CD14-positive monocyte (primary cell): ENCODE data around the gene PLXNA1. TPM values are rescaled to one million over a fixed set of nuclear protein-coding genes. Genes with fewer than 3 reads are reported as not detected.

Source experiments
- DNase-seq, 3 donors: peaks; one replicate each; pipeline ENCODE4 v3.0.0-alpha.2; 2011 to 2022
- H2AFZ ChIP-seq: 2 replicates; pipeline ENCODE4 v1.6.0; 2012; ENCODE audit warnings: mild to moderate bottlenecking, low read depth, low read length, inconsistent platforms; ENCODE audit not compliant: insufficient read depth, poor library complexity, severe bottlenecking
- H3K27ac ChIP-seq, 2 donors: 1 replicate in 1 of 2; 2 replicates in 1 of 2; pipeline ENCODE4 v1.5.1; 2012 to 2013; ENCODE audit warnings: low read length in 2 of 2, control low read depth in 1 of 2, inconsistent platforms in 1 of 2, low read depth in 1 of 2, mild to moderate bottlenecking in 1 of 2
- H3K27me3 ChIP-seq, 2 donors: one replicate each; pipeline versions ENCODE4 v1.6.0 to v1.6.1; 2011 to 2013; ENCODE audit warnings: low read length in 2 of 2; ENCODE audit not compliant: control insufficient read depth in 2 of 2, insufficient read depth in 2 of 2
- H3K36me3 ChIP-seq, 2 donors: replicated peaks in 1 of 2; 1 replicate in 1 of 2; 2 replicates in 1 of 2; pipeline versions ENCODE4 v1.5.1 to v1.6.1; 2012 to 2013; ENCODE audit warnings: low read length in 2 of 2, control low read depth in 1 of 2, inconsistent platforms in 1 of 2, mild to moderate bottlenecking in 1 of 2; ENCODE audit not compliant: insufficient read depth in 2 of 2, control insufficient read depth in 1 of 2
- H3K4me1 ChIP-seq, 2 donors: 1 replicate in 1 of 2; 2 replicates in 1 of 2; pipeline versions ENCODE4 v1.5.1 to v1.6.1; 2012 to 2013; ENCODE audit warnings: low read length in 2 of 2, control low read depth in 1 of 2, inconsistent platforms in 1 of 2, mild to moderate bottlenecking in 1 of 2, moderate library complexity in 1 of 2; ENCODE audit not compliant: insufficient read depth in 2 of 2, control insufficient read depth in 1 of 2
- H3K4me2 ChIP-seq: replicated peaks from 2 replicates; pipeline ENCODE3; 2012; ENCODE audit warnings: low read length, moderate library complexity, mild to moderate bottlenecking; ENCODE audit not compliant: poor library complexity, severe bottlenecking; ENCODE audit errors: extremely low read depth
- H3K4me3 ChIP-seq, 3 experiments: fragments of 200-600 bp in 1 of 3; sonication (generic) in 1 of 3; replicated peaks in 1 of 3; 1 replicate in 2 of 3; 2 replicates in 1 of 3; pipeline ENCODE4 v1.5.1; 2011 to 2013; ENCODE audit warnings: low read length in 3 of 3, mild to moderate bottlenecking in 3 of 3, control low read depth in 2 of 3, low read depth in 2 of 3, inconsistent platforms in 1 of 3, moderate library complexity in 1 of 3
- H3K79me2 ChIP-seq: 2 replicates; pipeline ENCODE4 v1.6.0; 2012; ENCODE audit warnings: mild to moderate bottlenecking, control low read depth, inconsistent platforms, low read length, moderate library complexity; ENCODE audit not compliant: insufficient read depth
- H3K9ac ChIP-seq: 2 replicates; pipeline ENCODE4 v1.6.0; 2017; ENCODE audit warnings: low read length, mild to moderate bottlenecking; ENCODE audit not compliant: insufficient read depth, poor library complexity, severe bottlenecking
- H3K9me3 ChIP-seq, 2 donors: replicated peaks in 1 of 2; 1 replicate in 1 of 2; 2 replicates in 1 of 2; pipeline versions ENCODE4 v1.5.1 to v1.6.1; 2012 to 2013; ENCODE audit warnings: low read length in 2 of 2, control low read depth in 1 of 2; ENCODE audit not compliant: control insufficient read depth in 1 of 2, insufficient read depth in 1 of 2
- H4K20me1 ChIP-seq: 2 replicates; pipeline ENCODE4 v1.6.0; 2012; ENCODE audit warnings: mild to moderate bottlenecking, low read length, control low read depth, moderate library complexity; ENCODE audit not compliant: insufficient read depth
- H3K27ac Mint-ChIP-seq, 7 donors: one replicate each; pipeline ENCODE4 v1.8.0; 2020; ENCODE audit warnings: mild to moderate bottlenecking in 7 of 7, mixed read lengths in 7 of 7, moderate library complexity in 6 of 7, inconsistent platforms in 2 of 7
- H3K27me3 Mint-ChIP-seq, 3 donors: one replicate each; pipeline ENCODE4 v1.8.0; 2021 to 2022; ENCODE audit warnings: low read depth in 3 of 3, mild to moderate bottlenecking in 3 of 3, mixed read lengths in 3 of 3, moderate library complexity in 3 of 3, inconsistent platforms in 1 of 3
- H3K36me3 Mint-ChIP-seq, 2 donors: one replicate each; pipeline ENCODE4 v1.8.0; 2020; ENCODE audit warnings: mixed read lengths in 2 of 2, inconsistent platforms in 1 of 2, mild to moderate bottlenecking in 1 of 2
- H3K4me1 Mint-ChIP-seq: one replicate; pipeline ENCODE4 v1.8.0; 2020; ENCODE audit warnings: mild to moderate bottlenecking, mixed read lengths
- H3K4me3 Mint-ChIP-seq, 2 donors: one replicate each; pipeline ENCODE4 v1.8.0; 2020; ENCODE audit warnings: mild to moderate bottlenecking in 2 of 2, mixed read lengths in 2 of 2, moderate library complexity in 1 of 2
- H3K9me3 Mint-ChIP-seq, 7 donors: one replicate each; pipeline ENCODE4 v1.8.0; 2020 to 2022; ENCODE audit warnings: mixed read lengths in 7 of 7, mild to moderate bottlenecking in 6 of 7, moderate library complexity in 6 of 7, inconsistent platforms in 2 of 7
- CTCF ChIP-seq: fragments of 200-600 bp; IDR thresholded peaks from one replicate; pipeline ENCODE4 v1.8.0; 2022; ENCODE audit warnings: antibody characterized with exemption, mild to moderate bottlenecking
- WGBS: methylation state at CpG from one replicate; pipeline ENCODE4 v1.1.5; 2013; ENCODE audit warnings: missing lambda C conversion rate; ENCODE audit not compliant: insufficient coverage; 5-methylcytosine and 5-hydroxymethylcytosine counted together
- intact Hi-C, 2 donors: fragments of 100-400 bp; cut with micrococcal nuclease; formaldehyde crosslinking; loops; one replicate each; pipeline versions ENCODE4 v1.15.0 to v1.15.1; 2023
- polyA plus RNA-seq, 3 donors: library from polyadenylated mRNA; depleted of rRNA in 1 of 3; unstranded in 2 of 3; stranded (reverse) in 1 of 3; fragments of 300-500 nt in 2 of 3; fragments of >200 nt in 1 of 3; fragmentation: Illumina TruSeq in 2 of 3; gene quantifications; 1 replicate in 2 of 3; 2 replicates in 1 of 3; pipeline ENCODE4 v1.2.3, GENCODE V29; 2012 to 2021

The PLXNA1 gene
- polyA plus RNA-seq, 3 donors = 2.7 TPM; not detected in 2

- Histone ChIP-seq H3K79me2 (no peaks in the 10 kb centered on the region), H3K4me1 (no peaks in the 10 kb centered on the region), H3K27ac (no peak overlapping the region), H3K9me3 (peaks cover 4 to 18% of the 10 kb centered on the region in 2 donors), H4K20me1 (no peaks in the 10 kb centered on the region), H3K4me2 (no peak overlapping the region), H3K36me3 (no peaks in the 10 kb centered on the region), H3K4me3 (no peak overlapping the region), H3K9ac (no peak overlapping the region), H3K27me3 (peaks cover 0 to 37% of the 10 kb centered on the region in 2 donors), H2AFZ (no peak overlapping the region)
- no peak for DNase-seq
- intact Hi-C loops = loop anchor here in 1 of 2 donors (5.0 kb wide), 1 partner anchor 52 kb away; no protein-coding TSS in a partner anchor
- Mint-ChIP-seq H3K4me1 (no peaks in the 10 kb centered on the region), H3K27me3 (peaks cover 13 to 62% (median 42%) of the 10 kb centered on the region in 3 donors), H3K9me3 (peaks cover 7 to 19% (median 17%) of the 10 kb centered on the region in 7 donors), H3K4me3 (no peak overlapping the region), H3K27ac (no peak overlapping the region), H3K36me3 (no peaks in the 10 kb centered on the region)
- no peak for TF ChIP-seq CTCF
- no CpG with 5 or more reads among the region's 1 CpG for WGBS
Observed at GRCh38 chr3:126973814-126974213, 9.1 kb upstream of the PLXNA1 start.

- Mint-ChIP-seq H3K4me3 (no peak overlapping the region), H3K27me3 (peaks cover 15 to 65% (median 45%) of the 10 kb centered on the region in 3 donors), H3K4me1 (peaks cover 4% of the 10 kb centered on the region), H3K9me3 (peaks cover 7 to 24% (median 17%) of the 10 kb centered on the region in 7 donors), H3K27ac (no peak overlapping the region), H3K36me3 (no peaks in the 10 kb centered on the region)
- no peak for TF ChIP-seq CTCF
- H3K36me3 ChIP-seq = no peaks in the 10 kb centered on the region
- H3K27me3 ChIP-seq = peaks cover 5 to 42% of the 10 kb centered on the region in 2 donors
- no CpG with 5 or more reads among the region's 3 CpGs for WGBS
- H3K27ac ChIP-seq = no peak overlapping the region
- DNase-seq = no peak
- no peak overlapping the region for H2AFZ ChIP-seq
- no peaks in the 10 kb centered on the region for H3K79me2 ChIP-seq
- peaks cover 4 to 18% of the 10 kb centered on the region in 2 donors for H3K9me3 ChIP-seq
- H3K4me1 ChIP-seq = no peaks in the 10 kb centered on the region
- no peaks in the 10 kb centered on the region for H4K20me1 ChIP-seq
- H3K4me3 ChIP-seq = no peak overlapping the region
- H3K4me2 ChIP-seq = no peak overlapping the region
- H3K9ac ChIP-seq = no peak overlapping the region
- intact Hi-C loops = loop anchor here in 1 of 2 donors (5.0 kb wide), 1 partner anchor 52 kb away; no protein-coding TSS in a partner anchor
Observed at GRCh38 chr3:126974756-126975155, 8.2 kb upstream of the PLXNA1 start.
